H9 (cell line): ENCODE data around the gene NEMP2. TPM values are rescaled to one million over a fixed set of nuclear protein-coding genes. Genes with fewer than 3 reads are reported as not detected.

Experiments used
- DNase-seq: peaks from one replicate; pipeline ENCODE4 v3.0.0-alpha.2; 2017
- H2AFZ ChIP-seq: one replicate; pipeline ENCODE4 v1.6.1; 2013; ENCODE audit warnings: mild to moderate bottlenecking, low read length, control low read depth, moderate library complexity
- H2AK5ac ChIP-seq: 2 replicates; pipeline ENCODE4 v1.6.1; 2013; ENCODE audit warnings: low read length, control low read depth, mixed read lengths; ENCODE audit not compliant: insufficient read length
- H2BK120ac ChIP-seq: one replicate; pipeline ENCODE4 v1.6.1; 2013; ENCODE audit warnings: low read depth, mild to moderate bottlenecking, low read length, control low read depth, inconsistent platforms; ENCODE audit not compliant: poor library complexity, severe bottlenecking
- H2BK12ac ChIP-seq: 2 replicates; pipeline ENCODE4 v1.6.1; 2013; ENCODE audit warnings: low read length, control low read depth, mixed read lengths, low read depth; ENCODE audit not compliant: insufficient read length
- H2BK15ac ChIP-seq: 2 replicates; pipeline ENCODE4 v1.6.1; 2013; ENCODE audit warnings: low read depth, low read length, control low read depth
- H2BK20ac ChIP-seq: one replicate; pipeline ENCODE4 v1.6.1; 2013; ENCODE audit warnings: low read depth, mild to moderate bottlenecking, low read length, control low read depth, inconsistent platforms; ENCODE audit not compliant: poor library complexity, severe bottlenecking
- H2BK5ac ChIP-seq: 2 replicates; pipeline ENCODE4 v1.6.1; 2013; ENCODE audit warnings: low read length, control low read depth, mixed read lengths; ENCODE audit not compliant: insufficient read length
- H3K14ac ChIP-seq: 2 replicates; pipeline ENCODE4 v1.6.1; 2013; ENCODE audit warnings: low read length, control low read depth; ENCODE audit not compliant: insufficient read depth
- H3K18ac ChIP-seq: 2 replicates; pipeline ENCODE4 v1.6.1; 2013; ENCODE audit warnings: low read depth, mild to moderate bottlenecking, mixed read lengths, low read length, control low read depth; ENCODE audit not compliant: insufficient read length
- H3K23ac ChIP-seq: 2 replicates; pipeline ENCODE4 v1.6.1; 2013; ENCODE audit warnings: low read length, control low read depth, mixed read lengths, low read depth; ENCODE audit not compliant: insufficient read length
- H3K23me2 ChIP-seq: 2 replicates; pipeline ENCODE4 v1.6.1; 2013; ENCODE audit warnings: low read depth, mild to moderate bottlenecking, mixed read lengths, low read length, control low read depth; ENCODE audit not compliant: insufficient read length, poor library complexity, severe bottlenecking
- H3K27ac ChIP-seq: 2 replicates; pipeline ENCODE4 v1.5.1; 2013; ENCODE audit warnings: low read length, control low read depth, mixed read lengths, low read depth; ENCODE audit not compliant: insufficient read length
- H3K27me3 ChIP-seq: 2 replicates; pipeline ENCODE4 v1.6.1; 2013; ENCODE audit warnings: low read length, control low read depth, inconsistent platforms; ENCODE audit not compliant: insufficient read depth
- H3K4ac ChIP-seq: 2 replicates; pipeline ENCODE4 v1.6.1; 2013; ENCODE audit warnings: low read depth, mild to moderate bottlenecking, control low read depth, inconsistent platforms, low read length, moderate library complexity
- H3K4me1 ChIP-seq: 2 replicates; pipeline ENCODE4 v1.6.1; 2013; ENCODE audit warnings: low read length, control low read depth, inconsistent platforms; ENCODE audit not compliant: insufficient read depth
- H3K4me2 ChIP-seq: 2 replicates; pipeline ENCODE4 v1.6.1; 2013; ENCODE audit warnings: low read length, control low read depth, mixed read lengths; ENCODE audit not compliant: insufficient read length, insufficient read depth
- H3K56ac ChIP-seq: 2 replicates; pipeline ENCODE4 v1.6.1; 2013; ENCODE audit warnings: low read depth, mild to moderate bottlenecking, mixed read lengths, low read length, control low read depth; ENCODE audit not compliant: insufficient read length
- H3K79me1 ChIP-seq: 2 replicates; pipeline ENCODE4 v1.6.1; 2013; ENCODE audit warnings: low read depth, mild to moderate bottlenecking, moderate library complexity, low read length, control low read depth, inconsistent platforms; ENCODE audit not compliant: insufficient read depth, poor library complexity, severe bottlenecking
- H3K79me2 ChIP-seq: 2 replicates; pipeline ENCODE4 v1.6.1; 2013; ENCODE audit warnings: low read length, control low read depth, inconsistent platforms; ENCODE audit not compliant: insufficient read depth
- H3K9ac ChIP-seq: 2 replicates; pipeline ENCODE4 v1.6.1; 2013; ENCODE audit warnings: low read length, control low read depth, mixed read lengths; ENCODE audit not compliant: insufficient read length; ENCODE audit errors: extremely low read depth
- H3K9me3 ChIP-seq: one replicate; pipeline ENCODE4 v1.6.1; 2013; ENCODE audit warnings: low read depth, low read length, inconsistent platforms; ENCODE audit not compliant: control insufficient read depth
- H3T11ph ChIP-seq: one replicate; pipeline ENCODE4 v1.6.1; 2013; ENCODE audit warnings: mild to moderate bottlenecking, low read length, control low read depth, inconsistent platforms
- H4K20me1 ChIP-seq: one replicate; pipeline ENCODE4 v1.6.1; 2013; ENCODE audit not compliant: control insufficient read depth, insufficient read length, insufficient read depth
- H4K5ac ChIP-seq: 2 replicates; pipeline ENCODE4 v1.6.1; 2013; ENCODE audit warnings: low read depth, mild to moderate bottlenecking, mixed read lengths, low read length, control low read depth; ENCODE audit not compliant: insufficient read length
- H4K8ac ChIP-seq: replicated peaks from 2 replicates; pipeline ENCODE4 v1.6.1; 2013; ENCODE audit warnings: low read length, control low read depth, mixed read lengths, low read depth; ENCODE audit not compliant: insufficient read length
- H4K91ac ChIP-seq: 2 replicates; pipeline ENCODE4 v1.6.1; 2013; ENCODE audit warnings: low read depth, mild to moderate bottlenecking, moderate library complexity, mixed read lengths, low read length, control low read depth; ENCODE audit not compliant: insufficient read length
- H3K27ac Mint-ChIP-seq, 3 experiments: 2 replicates in 2 of 3; 3 replicates in 1 of 3; pipeline ENCODE4 v1.8.0; 2020 to 2021; ENCODE audit warnings: mixed read lengths in 3 of 3, mild to moderate bottlenecking in 1 of 3, moderate library complexity in 1 of 3
- H3K27me3 Mint-ChIP-seq: 2 replicates; pipeline ENCODE4 v1.8.0; 2021; ENCODE audit warnings: low read depth, mild to moderate bottlenecking, moderate library complexity, mixed read lengths
- H3K36me3 Mint-ChIP-seq, 3 experiments: 2 replicates in 2 of 3; 3 replicates in 1 of 3; pipeline ENCODE4 v1.8.0; 2020 to 2021; ENCODE audit warnings: low read depth in 3 of 3, mixed read lengths in 3 of 3; ENCODE audit not compliant: insufficient read depth in 1 of 3
- H3K4me1 Mint-ChIP-seq, 2 experiments: 2 replicates each; pipeline ENCODE4 v1.8.0; 2020; ENCODE audit warnings: mixed read lengths in 2 of 2
- H3K4me3 Mint-ChIP-seq, 2 experiments: 2 replicates in 1 of 2; 3 replicates in 1 of 2; pipeline ENCODE4 v1.8.0; 2020 to 2021; ENCODE audit warnings: mild to moderate bottlenecking in 2 of 2, mixed read lengths in 2 of 2, moderate library complexity in 1 of 2
- H3K9me3 Mint-ChIP-seq, 2 experiments: 2 replicates in 1 of 2; 3 replicates in 1 of 2; pipeline ENCODE4 v1.8.0; 2020; ENCODE audit warnings: mild to moderate bottlenecking in 2 of 2, mixed read lengths in 2 of 2, moderate library complexity in 1 of 2
- CTCF ChIP-seq: fragments of 200-600 bp; sonication (generic); conservative IDR thresholded peaks from 3 replicates; pipeline ENCODE4 v1.8.0; 2021; ENCODE audit warnings: antibody characterized with exemption, mild to moderate bottlenecking
- WGBS: extraction: QIAGEN DNeasy Blood & Tissue Kit; methylation state at CpG from one replicate; pipeline ENCODE4 v1.1.7; 2013; ENCODE audit warnings: missing lambda C conversion rate, low lambda C conversion rate, mixed read lengths; ENCODE audit not compliant: insufficient read length; ENCODE audit errors: extremely low coverage; 5-methylcytosine and 5-hydroxymethylcytosine counted together
- total RNA-seq: library from RNA; stranded (reverse); gene quantifications from 2 replicates; pipeline ENCODE4 v1.2.1, GENCODE V29; 2021

The NEMP2 gene
- total RNA-seq, 1 experiment from 2014 or later: 5.3 TPM

GRCh38 chr2:190507135-190507534 lies 27.4 kb downstream of the NEMP2 start:
- no peaks in the 10 kb centered on the region for H3K4me1 ChIP-seq
- H4K91ac ChIP-seq: no peak overlapping the region
- H2BK120ac ChIP-seq: no peak overlapping the region
- no peak for TF ChIP-seq CTCF
- no peak overlapping the region for H3K4me3 Mint-ChIP-seq
- H3K18ac ChIP-seq: no peak overlapping the region
- H3K27ac Mint-ChIP-seq: no peak overlapping the region; a peak in 1 of 7 replicates
- no peaks in the 10 kb centered on the region for H3K9me3 ChIP-seq
- H3K79me1 ChIP-seq: no peaks in the 10 kb centered on the region
- no peaks in the 10 kb centered on the region for H3K23me2 ChIP-seq
- peaks cover 0 to 5% of the 10 kb centered on the region in 2 experiments; a peak in 1 of 4 replicates for H3K4me1 Mint-ChIP-seq
- WGBS: no CpG with 5 or more reads among the region's 4 CpGs
- H2BK20ac ChIP-seq: no peak overlapping the region
- no peak overlapping the region for H2AFZ ChIP-seq
- no peaks in the 10 kb centered on the region for H3K79me2 ChIP-seq
- no peak overlapping the region for H2BK15ac ChIP-seq
- H3K36me3 Mint-ChIP-seq: no peaks in the 10 kb centered on the region
- H3K27ac ChIP-seq: no peak overlapping the region
- H3K14ac ChIP-seq: no peak overlapping the region
- H3K23ac ChIP-seq: no peak overlapping the region
- no peaks in the 10 kb centered on the region for H3K9me3 Mint-ChIP-seq
- no peaks in the 10 kb centered on the region; the same call in 1 of the 2 replicates for H3K27me3 Mint-ChIP-seq
- no peak overlapping the region for H4K5ac ChIP-seq
- H3T11ph ChIP-seq: no peak overlapping the region
- no peak overlapping the region for H4K8ac ChIP-seq
- no peaks in the 10 kb centered on the region for H4K20me1 ChIP-seq
- no peak overlapping the region for H3K4ac ChIP-seq
- no peak overlapping the region for H2AK5ac ChIP-seq
- no peak overlapping the region for H2BK12ac ChIP-seq
- no peak overlapping the region for H2BK5ac ChIP-seq
- H3K56ac ChIP-seq: no peak overlapping the region
- H3K9ac ChIP-seq: no peak overlapping the region
- no peak for DNase-seq
- H3K4me2 ChIP-seq: no peak overlapping the region
- no peaks in the 10 kb centered on the region for H3K27me3 ChIP-seq
